Liver (tissue), 3 donors: ENCODE results near the gene SYPL1.

Experiments used
- ATF3 ChIP-seq: IDR thresholded peaks from 2 replicates; pipeline ENCODE4 v1.6.1; 2016; ENCODE audit warnings: antibody characterized with exemption
- CTCF ChIP-seq: fragments of 150-350 bp; IDR thresholded peaks from 2 replicates; pipeline ENCODE4 v1.5.1; 2017; ENCODE audit warnings: improper control_type of control experiment, low read depth, low read length; ENCODE audit not compliant: missing input control
- EGR1 ChIP-seq, 2 donors: IDR thresholded peaks; 2 replicates each; pipeline ENCODE4 v1.6.1; 2016 to 2018; ENCODE audit warnings: antibody characterized with exemption in 2 of 2, low read depth in 2 of 2
- FOXA1 ChIP-seq: IDR thresholded peaks from 2 replicates; pipeline ENCODE4 v1.6.1; 2016; ENCODE audit warnings: antibody characterized with exemption
- GABPA ChIP-seq, 2 donors: IDR thresholded peaks in 1 of 2; conservative IDR thresholded peaks in 1 of 2; 2 replicates each; pipeline ENCODE4 v1.6.1; 2016; ENCODE audit warnings: antibody characterized with exemption in 2 of 2, mild to moderate bottlenecking in 1 of 2, moderate library complexity in 1 of 2
- HNF4G ChIP-seq: IDR thresholded peaks from 2 replicates; pipeline ENCODE4 v1.6.1; 2016; ENCODE audit warnings: antibody characterized with exemption
- JUND ChIP-seq, 2 donors: IDR thresholded peaks; 2 replicates each; pipeline ENCODE4 v1.6.1; 2016; ENCODE audit warnings: antibody characterized with exemption in 2 of 2
- MAX ChIP-seq: IDR thresholded peaks from 2 replicates; pipeline ENCODE4 v1.6.1; 2016; ENCODE audit warnings: antibody characterized with exemption
- RAD21 ChIP-seq, 2 donors: IDR thresholded peaks; 2 replicates each; pipeline ENCODE4 v1.6.1; 2016; ENCODE audit warnings: antibody characterized with exemption in 2 of 2, mild to moderate bottlenecking in 2 of 2
- REST ChIP-seq: IDR thresholded peaks from 2 replicates; pipeline ENCODE4 v1.6.1; 2016; ENCODE audit warnings: antibody characterized with exemption, mild to moderate bottlenecking
- YY1 ChIP-seq: IDR thresholded peaks from 2 replicates; pipeline ENCODE4 v1.6.1; 2016; ENCODE audit warnings: antibody characterized with exemption, mild to moderate bottlenecking
- ZBTB33 ChIP-seq: IDR thresholded peaks from 2 replicates; pipeline ENCODE4 v1.6.1; 2016; ENCODE audit warnings: antibody characterized with exemption
- donor health status: healthy.
- donor health status: healthy.

GRCh38 chr7:106114716-106115383 is 2.7 kb upstream of the SYPL1 start:
- TF ChIP-seq CTCF (no peak), EGR1 (IDR thresholded peaks at IDR 0.05; ENCODE audit: low read depth in 2 of 2) (no peak), RAD21 (IDR thresholded peaks at IDR 0.05) (no peak), HNF4G (no peak), GABPA (IDR thresholded peaks at IDR 0.05 in 1 of 2, conservative IDR thresholded peaks at IDR 0.05 in 1 of 2) (no peak), ZBTB33 (no peak), YY1 (no peak), ATF3 (no peak), FOXA1 (no peak), JUND (IDR thresholded peaks at IDR 0.05) (no peak), REST (no peak), MAX (no peak)
